Activated CD4-positive, alpha-beta T cell treated with anti-CD3 and anti-CD28 coated beads for 36 hours (primary cell): ENCODE results near the gene PXDN. TPM values are rescaled to one million over a fixed set of nuclear protein-coding genes. Genes with fewer than 3 reads are reported as not detected.
"Not testable (repeated sequence)": the region's sequence is repeated elsewhere in the genome, so short reads cannot be mapped to it uniquely, and the experiment has no call there.

Experiments used
- ATAC-seq: fragments of 200-7000 bp; cut with Tn5 transposase; one replicate; pipeline ENCODE4 v1.10.0; 2021; ENCODE audit warnings: mild to moderate bottlenecking, moderate library complexity
- CTCF ChIA-PET: fragments of 350-600 bp; sonication (Branson Sonifier 250); formaldehyde crosslinking; loops from one replicate; lab custom pipeline; 2021; ENCODE audit warnings: antibody characterized with exemption; lab: Charles Lee
- POLR2A ChIA-PET: fragments of 350-600 bp; sonication (Branson Sonifier 250); formaldehyde crosslinking; loops from one replicate; lab custom pipeline; 2021; ENCODE audit warnings: antibody characterized with exemption, inconsistent platforms; lab: Charles Lee
- DNase-seq: peaks from one replicate; pipeline ENCODE4 v3.0.0-alpha.2; 2020
- H3K27ac Mint-ChIP-seq: one replicate; pipeline ENCODE4 v1.8.0; 2021; ENCODE audit warnings: mixed read lengths
- H3K27me3 Mint-ChIP-seq: one replicate; pipeline ENCODE4 v1.8.0; 2021; ENCODE audit warnings: mixed read lengths
- H3K36me3 Mint-ChIP-seq: one replicate; pipeline ENCODE4 v1.8.0; 2021; ENCODE audit warnings: low read depth, mixed read lengths
- H3K4me1 Mint-ChIP-seq: one replicate; pipeline ENCODE4 v1.8.0; 2021; ENCODE audit warnings: mixed read lengths
- H3K4me3 Mint-ChIP-seq: one replicate; pipeline ENCODE4 v1.8.0; 2021; ENCODE audit warnings: mild to moderate bottlenecking, moderate library complexity, mixed read lengths
- H3K9me3 Mint-ChIP-seq: one replicate; pipeline ENCODE4 v1.8.0; 2021; ENCODE audit warnings: low read depth, mixed read lengths
- intact Hi-C, 2 experiments: fragments of 100-400 bp; cut with DNase I in 1 of 2; cut with micrococcal nuclease in 1 of 2; formaldehyde crosslinking; loops; one replicate each; pipeline versions ENCODE4 v1.14.2 to v1.15.1; 2022 to 2024; cut with DNase I, micrococcal nuclease
- total RNA-seq, 2 experiments: library from RNA; stranded (reverse); gene quantifications; one replicate each; pipeline ENCODE4 v1.2.3, GENCODE V29; 2021

The PXDN gene
- total RNA-seq, 2 experiments from 2014 or later: 0.37 to 0.81 TPM

GRCh38 chr2:1738163-1738562 lies 6.2 kb downstream of the PXDN start:
- Mint-ChIP-seq H3K9me3 (no peaks in the 10 kb centered on the region), H3K4me1 (peaks cover 3% of the 10 kb centered on the region), H3K27me3 (peaks cover 18% of the 10 kb centered on the region), H3K4me3 (no peak overlapping the region), H3K36me3 (no peaks in the 10 kb centered on the region), H3K27ac (no peak overlapping the region)
- no peak for ATAC-seq
- no peak for DNase-seq
- intact Hi-C loops: no loop called here
- POLR2A ChIA-PET: no interaction called here
- CTCF ChIA-PET: interaction anchor here (0.6 kb wide), 1 partner anchor 65 kb away, joined by 9 read pairs; no protein-coding TSS in a partner anchor

GRCh38 chr2:1736997-1737480 lies 7.3 kb downstream of the PXDN start:
- Mint-ChIP-seq H3K4me1 (no peaks in the 10 kb centered on the region), H3K9me3 (no peaks in the 10 kb centered on the region), H3K27ac (no peak overlapping the region), H3K4me3 (no peak overlapping the region), H3K27me3 (peaks cover 9% of the 10 kb centered on the region), H3K36me3 (no peaks in the 10 kb centered on the region)
- DNase-seq (no peak), ATAC-seq (no peak)
- intact Hi-C loops: no loop called here
- ChIA-PET CTCF (interaction anchor here (0.7 kb wide), 1 partner anchor 68 kb away, joined by 4 read pairs; no protein-coding TSS in a partner anchor), POLR2A (no interaction called here)

GRCh38 chr2:1736045-1736444 lies 8.3 kb downstream of the PXDN start:
- no peak for DNase-seq
- intact Hi-C loops: no loop called here
- Mint-ChIP-seq H3K36me3 (no peaks in the 10 kb centered on the region), H3K4me1 (no peaks in the 10 kb centered on the region), H3K27me3 (peaks cover 2% of the 10 kb centered on the region), H3K27ac (no peak overlapping the region), H3K4me3 (no peak overlapping the region), H3K9me3 (no peaks in the 10 kb centered on the region)
- ChIA-PET POLR2A (no interaction called here), CTCF (interaction anchor here (0.5 to 2.0 kb wide), 2 partner anchors 12 to 78 kb away, joined by 3 to 7 read pairs; no protein-coding TSS in a partner anchor)
- no peak for ATAC-seq

- H3K36me3 Mint-ChIP-seq, H3K9me3 Mint-ChIP-seq, DNase-seq, POLR2A ChIA-PET, intact Hi-C loops, H3K27me3 Mint-ChIP-seq, ATAC-seq, H3K4me3 Mint-ChIP-seq, H3K27ac Mint-ChIP-seq, H3K4me1 Mint-ChIP-seq, CTCF ChIA-PET: not testable (repeated sequence)
These were observed 11.0 kb downstream of the PXDN start for GRCh38 chr2:1733298-1733697.

- no peaks in the 10 kb centered on the region for H3K9me3 Mint-ChIP-seq
- intact Hi-C loops: no loop called here
- no peak overlapping the region for H3K27ac Mint-ChIP-seq
These were observed 12.1 kb downstream of the PXDN start for GRCh38 chr2:1731963-1732768.

GRCh38 chr2:1731447-1731962 lies 12.8 kb downstream of the PXDN start:
- intact Hi-C loops: no loop called here
- Mint-ChIP-seq H3K36me3 (no peaks in the 10 kb centered on the region), H3K9me3 (no peaks in the 10 kb centered on the region), H3K27ac (no peak overlapping the region), H3K4me3 (no peak overlapping the region), H3K4me1 (no peaks in the 10 kb centered on the region), H3K27me3 (peaks cover 2% of the 10 kb centered on the region)
- DNase-seq (no peak), ATAC-seq (no peak)
- POLR2A ChIA-PET: interaction anchor here (0.6 kb wide), 1 partner anchor 25 kb away, joined by 3 read pairs; no protein-coding TSS in a partner anchor
- CTCF ChIA-PET: no interaction called here

More at GRCh38 chr2:1731963-1732768, 12.1 kb downstream of the PXDN start:
- H3K4me1 Mint-ChIP-seq: no peaks in the 10 kb centered on the region
- POLR2A ChIA-PET: no interaction called here
- CTCF ChIA-PET: no interaction called here
- ATAC-seq (no peak), DNase-seq (no peak)
- H3K4me3 Mint-ChIP-seq: no peak overlapping the region
- H3K36me3 Mint-ChIP-seq: no peaks in the 10 kb centered on the region
- H3K27me3 Mint-ChIP-seq: peaks cover 2% of the 10 kb centered on the region

- H3K9me3 Mint-ChIP-seq: no peaks in the 10 kb centered on the region
These were observed 14.0 kb downstream of the PXDN start for GRCh38 chr2:1730015-1730927.

GRCh38 chr2:1729242-1729641 lies 15.1 kb downstream of the PXDN start:
- ChIA-PET POLR2A (no interaction called here), CTCF (no interaction called here)
- H3K27me3 Mint-ChIP-seq: no peaks in the 10 kb centered on the region
- ATAC-seq: no peak
- H3K4me1 Mint-ChIP-seq: no peaks in the 10 kb centered on the region
- no peaks in the 10 kb centered on the region for H3K36me3 Mint-ChIP-seq
- no peaks in the 10 kb centered on the region for H3K9me3 Mint-ChIP-seq
- intact Hi-C loops: no loop called here
- no peak overlapping the region for H3K4me3 Mint-ChIP-seq
- no peak for DNase-seq
- no peak overlapping the region for H3K27ac Mint-ChIP-seq

More at GRCh38 chr2:1730015-1730927, 14.0 kb downstream of the PXDN start:
- Mint-ChIP-seq H3K4me1 (no peaks in the 10 kb centered on the region), H3K27me3 (no peaks in the 10 kb centered on the region), H3K27ac (no peak overlapping the region), H3K36me3 (no peaks in the 10 kb centered on the region), H3K4me3 (no peak overlapping the region)
- DNase-seq: no peak
- ATAC-seq: no peak
- CTCF ChIA-PET: interaction anchor here (0.6 to 0.7 kb wide), 2 partner anchors 29 to 121 kb away, joined by 3 read pairs; no protein-coding TSS in a partner anchor
- POLR2A ChIA-PET: interaction anchor here (0.6 kb wide), 1 partner anchor 13 kb away, joined by 5 read pairs; no protein-coding TSS in a partner anchor
- intact Hi-C loops: no loop called here

- ATAC-seq (no peak), DNase-seq (no peak)
- Mint-ChIP-seq H3K27me3 (no peaks in the 10 kb centered on the region), H3K4me1 (no peaks in the 10 kb centered on the region), H3K27ac (no peak overlapping the region), H3K36me3 (no peaks in the 10 kb centered on the region), H3K9me3 (no peaks in the 10 kb centered on the region), H3K4me3 (no peak overlapping the region)
- ChIA-PET CTCF (no interaction called here), POLR2A (no interaction called here)
- intact Hi-C loops: no loop called here
These were observed 15.5 kb downstream of the PXDN start for GRCh38 chr2:1728821-1729220.

- Mint-ChIP-seq H3K4me3 (no peak overlapping the region), H3K36me3 (no peaks in the 10 kb centered on the region), H3K9me3 (no peaks in the 10 kb centered on the region), H3K27me3 (no peaks in the 10 kb centered on the region), H3K4me1 (no peaks in the 10 kb centered on the region), H3K27ac (no peak overlapping the region)
- ChIA-PET CTCF (no interaction called here), POLR2A (no interaction called here)
- intact Hi-C loops: no loop called here
- no peak for DNase-seq
- no peak for ATAC-seq
These were observed 16.4 kb downstream of the PXDN start for GRCh38 chr2:1727796-1728474.
